Measurements from ENCODE around the gene GRM5.

DNA sequence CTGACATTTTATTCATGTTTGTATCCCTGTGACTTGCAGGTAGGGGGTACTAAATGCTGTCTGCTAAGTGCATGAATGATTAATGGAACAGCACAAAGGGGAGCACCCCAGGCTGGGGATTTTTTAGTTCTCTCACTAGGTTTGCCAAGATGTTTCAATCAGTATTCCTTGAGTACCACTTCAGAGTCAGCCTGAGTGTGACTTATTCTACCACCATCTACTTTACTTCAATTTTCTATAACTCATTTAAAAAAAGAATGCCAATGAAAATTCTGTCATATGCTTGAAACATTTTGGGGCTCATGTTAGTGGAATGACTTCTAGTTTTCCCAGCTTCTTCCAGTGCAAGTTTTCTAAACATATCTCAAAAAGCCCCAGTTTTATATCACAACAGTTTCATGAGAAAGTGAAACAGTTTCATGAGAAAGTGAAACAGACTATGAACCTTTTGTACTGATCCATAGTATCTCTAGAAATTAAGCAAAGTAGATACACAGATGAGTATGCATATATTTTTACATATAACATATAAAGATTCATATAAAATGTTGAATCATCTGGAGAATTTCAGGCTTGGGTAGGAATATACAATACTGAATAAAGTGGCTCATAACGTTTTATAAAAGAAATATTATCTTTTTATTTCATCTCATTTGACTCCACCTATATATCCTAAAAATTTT, 252.4 kb downstream of the GRM5 start:
- TF ChIP-seq, protein P1, sequence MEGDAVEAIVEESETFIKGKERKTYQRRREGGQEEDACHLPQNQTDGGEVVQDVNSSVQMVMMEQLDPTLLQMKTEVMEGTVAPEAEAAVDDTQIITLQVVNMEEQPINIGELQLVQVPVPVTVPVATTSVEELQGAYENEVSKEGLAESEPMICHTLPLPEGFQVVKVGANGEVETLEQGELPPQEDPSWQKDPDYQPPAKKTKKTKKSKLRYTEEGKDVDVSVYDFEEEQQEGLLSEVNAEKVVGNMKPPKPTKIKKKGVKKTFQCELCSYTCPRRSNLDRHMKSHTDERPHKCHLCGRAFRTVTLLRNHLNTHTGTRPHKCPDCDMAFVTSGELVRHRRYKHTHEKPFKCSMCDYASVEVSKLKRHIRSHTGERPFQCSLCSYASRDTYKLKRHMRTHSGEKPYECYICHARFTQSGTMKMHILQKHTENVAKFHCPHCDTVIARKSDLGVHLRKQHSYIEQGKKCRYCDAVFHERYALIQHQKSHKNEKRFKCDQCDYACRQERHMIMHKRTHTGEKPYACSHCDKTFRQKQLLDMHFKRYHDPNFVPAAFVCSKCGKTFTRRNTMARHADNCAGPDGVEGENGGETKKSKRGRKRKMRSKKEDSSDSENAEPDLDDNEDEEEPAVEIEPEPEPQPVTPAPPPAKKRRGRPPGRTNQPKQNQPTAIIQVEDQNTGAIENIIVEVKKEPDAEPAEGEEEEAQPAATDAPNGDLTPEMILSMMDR (IDR thresholded peaks at IDR 0.05): no peak
- TF ChIP-seq POLR2A (IDR thresholded peaks at IDR 0.05): no peak
- TF ChIP-seq EP300 (IDR thresholded peaks at IDR 0.05): no peak

Measured in tibial nerve (tissue), 4 donors.